SIG-M5 treated with dmso at 0.1 percent for 504 hours (cell line): ENCODE data around the gene FXYD6.
"Not testable (repeated sequence)": the region's sequence is repeated elsewhere in the genome, so short reads cannot be mapped to it uniquely, and the experiment has no call there.

Experiments used
- DNase-seq: peaks from one replicate; lab custom pipeline; 2025; ENCODE audit not compliant: unreplicated experiment; lab: John Stamatoyannopoulos, UW

FXYD6 gene

GRCh38 chr11:117870103-117870952 is 6.1 kb downstream of the FXYD6 start:
- DNase-seq: no peak

GRCh38 chr11:117869604-117870003 is 6.9 kb downstream of the FXYD6 start:
- DNase-seq: no peak

- DNase-seq: no peak
Measured at GRCh38 chr11:117868815-117869561, 7.5 kb downstream of the FXYD6 start.

GRCh38 chr11:117868088-117868487 is 8.4 kb downstream of the FXYD6 start:
- no peak for DNase-seq

- DNase-seq: no peak
Measured at GRCh38 chr11:117866526-117866925, 9.9 kb downstream of the FXYD6 start.

GRCh38 chr11:117865546-117865945 is 10.9 kb downstream of the FXYD6 start:
- not testable (repeated sequence) for DNase-seq

GRCh38 chr11:117863383-117863782 is 13.1 kb downstream of the FXYD6 start:
- no peak for DNase-seq

- no peak for DNase-seq
Measured at GRCh38 chr11:117862753-117863152, 13.7 kb downstream of the FXYD6 start.

GRCh38 chr11:117862019-117862725 is 14.3 kb downstream of the FXYD6 start:
- no peak for DNase-seq

- no peak for DNase-seq
Measured at GRCh38 chr11:117861151-117862018, 15.1 kb downstream of the FXYD6 start.

- DNase-seq: no peak
Measured at GRCh38 chr11:117860139-117860538, 16.3 kb downstream of the FXYD6 start.

GRCh38 chr11:117859488-117860112 is 16.9 kb downstream of the FXYD6 start:
- DNase-seq: no peak

- no peak for DNase-seq
Measured at GRCh38 chr11:117859061-117859460, 17.4 kb downstream of the FXYD6 start.

- DNase-seq: no peak
Measured at GRCh38 chr11:117857734-117858414, 18.6 kb downstream of the FXYD6 start.

- DNase-seq: no peak
Measured at GRCh38 chr11:117855912-117856651, 20.4 kb downstream of the FXYD6 start.

GRCh38 chr11:117855186-117855845 is 21.1 kb downstream of the FXYD6 start:
- no peak for DNase-seq

- no peak for DNase-seq
Measured at GRCh38 chr11:117852309-117852708, 24.1 kb downstream of the FXYD6 start.

- no peak for DNase-seq
Measured at GRCh38 chr11:117851852-117852251, 24.6 kb downstream of the FXYD6 start.
